ENCODE data around the gene LIN7A.

LIN7A gene

DNA sequence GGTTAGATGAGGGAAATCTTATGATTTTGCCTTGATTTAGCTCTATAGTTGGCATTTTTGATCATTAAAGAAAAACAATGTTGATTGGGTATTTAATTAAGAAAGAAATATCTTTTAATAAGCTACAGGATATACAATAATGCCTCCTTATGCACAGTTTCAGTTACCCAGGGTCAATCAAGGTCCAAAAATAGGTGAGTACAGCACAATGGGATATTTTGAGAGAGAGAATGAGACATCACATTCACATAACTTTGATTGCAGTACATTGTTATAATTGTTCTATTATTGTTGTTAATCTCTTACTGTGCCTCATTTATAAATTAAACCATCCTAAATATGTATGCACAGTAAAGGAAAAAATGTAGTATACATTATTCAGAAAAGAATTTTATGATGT lies 118.9 kb downstream of the LIN7A start:
- Histone ChIP-seq H4K20me1 (ENCODE audit: insufficient read depth) (no peaks in the 10 kb centered on the region), H3K27ac (no peak overlapping the region)

GRCh38 chr12:80815351-80815750 lies 122.4 kb downstream of the LIN7A start:
- Histone ChIP-seq H3K9ac (no peak overlapping the region), H3K36me3 (ENCODE audit: insufficient read depth) (no peaks in the 10 kb centered on the region), H4K20me1 (ENCODE audit: insufficient read depth) (no peaks in the 10 kb centered on the region), H3K79me2 (ENCODE audit: insufficient read depth, low read depth) (no peaks in the 10 kb centered on the region), H3K4me3 (IDR thresholded peaks at IDR 0.05; ENCODE audit: insufficient read depth, low read depth, low read length) (no peak overlapping the region), H3K27ac (no peak overlapping the region), H3K4me1 (ENCODE audit: low read depth, poor library complexity, severe bottlenecking) (peaks cover 49% of the 10 kb centered on the region), H3K4me2 (no peak overlapping the region), H2AFZ (ENCODE audit: low read depth) (no peak overlapping the region), H3K27me3 (ENCODE audit: insufficient read depth, low read depth) (no peaks in the 10 kb centered on the region)
- TF ChIP-seq CTCF (conservative IDR thresholded peaks at IDR 0.05; ENCODE audit: low read depth, low read length) = no peak

More for the DNA sequence above, 118.9 kb downstream of the LIN7A start:
- Histone ChIP-seq H3K4me3 (IDR thresholded peaks at IDR 0.05; ENCODE audit: insufficient read depth, low read depth, low read length) (no peak overlapping the region), H2AFZ (ENCODE audit: low read depth) (no peak overlapping the region), H3K4me2 (no peak overlapping the region), H3K79me2 (ENCODE audit: insufficient read depth, low read depth) (no peaks in the 10 kb centered on the region), H3K27me3 (ENCODE audit: insufficient read depth, low read depth) (no peaks in the 10 kb centered on the region), H3K9ac (no peak overlapping the region), H3K36me3 (ENCODE audit: insufficient read depth) (no peaks in the 10 kb centered on the region), H3K4me1 (ENCODE audit: low read depth, poor library complexity, severe bottlenecking) (peaks cover 45% of the 10 kb centered on the region)
- TF ChIP-seq CTCF (conservative IDR thresholded peaks at IDR 0.05; ENCODE audit: low read depth, low read length) = no peak

GRCh38 chr12:80814453-80814852 lies 123.3 kb downstream of the LIN7A start:
- no peak for TF ChIP-seq CTCF (conservative IDR thresholded peaks at IDR 0.05; ENCODE audit: low read depth, low read length)
- Histone ChIP-seq H2AFZ (ENCODE audit: low read depth) (no peak overlapping the region), H3K9ac (no peak overlapping the region), H3K36me3 (ENCODE audit: insufficient read depth) (no peaks in the 10 kb centered on the region), H3K4me2 (no peak overlapping the region), H3K27me3 (ENCODE audit: insufficient read depth, low read depth) (no peaks in the 10 kb centered on the region), H3K79me2 (ENCODE audit: insufficient read depth, low read depth) (no peaks in the 10 kb centered on the region), H3K27ac (no peak overlapping the region), H3K4me1 (ENCODE audit: low read depth, poor library complexity, severe bottlenecking) (peaks cover 49% of the 10 kb centered on the region), H3K4me3 (IDR thresholded peaks at IDR 0.05; ENCODE audit: insufficient read depth, low read depth, low read length) (no peak overlapping the region), H4K20me1 (ENCODE audit: insufficient read depth) (no peaks in the 10 kb centered on the region)

DNA sequence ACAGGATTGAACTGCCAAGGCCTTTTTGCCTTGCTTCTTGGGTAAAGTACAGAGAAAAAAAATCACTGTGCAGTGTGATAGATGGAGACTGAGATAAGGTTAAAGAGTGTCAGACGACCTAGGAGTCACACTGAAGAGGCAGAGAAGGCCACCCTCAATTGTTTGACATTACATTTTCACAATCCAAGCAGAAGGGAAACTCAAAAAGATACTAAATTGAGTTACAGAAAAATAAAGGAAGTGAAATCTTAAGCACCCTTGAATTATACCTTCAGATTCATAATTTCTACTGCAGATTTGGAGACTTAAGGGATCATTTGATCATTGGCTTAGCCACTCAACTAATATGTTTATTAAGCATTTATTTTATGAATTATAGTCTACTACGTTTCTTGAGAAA lies 123.9 kb downstream of the LIN7A start:
- no peaks in the 10 kb centered on the region for H3K36me3 ChIP-seq (ENCODE audit: insufficient read depth)
- no peak overlapping the region for H3K4me2 ChIP-seq
- H3K4me1 ChIP-seq (ENCODE audit: low read depth, poor library complexity, severe bottlenecking) = peaks cover 49% of the 10 kb centered on the region
- no peak overlapping the region for H2AFZ ChIP-seq (ENCODE audit: low read depth)
- TF ChIP-seq CTCF (conservative IDR thresholded peaks at IDR 0.05; ENCODE audit: low read depth, low read length) = no peak
- no peaks in the 10 kb centered on the region for H3K79me2 ChIP-seq (ENCODE audit: insufficient read depth, low read depth)
- H4K20me1 ChIP-seq (ENCODE audit: insufficient read depth) = no peaks in the 10 kb centered on the region
- no peak overlapping the region for H3K27ac ChIP-seq
- no peak overlapping the region for H3K9ac ChIP-seq
- no peaks in the 10 kb centered on the region for H3K27me3 ChIP-seq (ENCODE audit: insufficient read depth, low read depth)
- H3K4me3 ChIP-seq (IDR thresholded peaks at IDR 0.05; ENCODE audit: insufficient read depth, low read depth, low read length) = no peak overlapping the region
